Skeletal muscle tissue (tissue), 4 donors: ENCODE data around the gene CPA1. TPM values are rescaled to one million over a fixed set of nuclear protein-coding genes. Genes with fewer than 3 reads are reported as not detected.
A peak's percentile ranks its signal among the peaks of the same experiment; 100 is the strongest.

Experiments
- H3K27ac ChIP-seq: one replicate; pipeline ENCODE4 v1.7.0; 2013; ENCODE audit warnings: mild to moderate bottlenecking, low read depth, low read length, inconsistent platforms
- H3K27me3 ChIP-seq, 3 donors: one replicate each; pipeline ENCODE4 v1.7.0; 2013; ENCODE audit warnings: low read length in 3 of 3; ENCODE audit not compliant: control insufficient read depth in 3 of 3, insufficient read depth in 3 of 3
- H3K36me3 ChIP-seq, 3 donors: one replicate each; pipeline ENCODE4 v1.7.0; 2013; ENCODE audit warnings: low read length in 3 of 3; ENCODE audit not compliant: control insufficient read depth in 3 of 3, insufficient read depth in 3 of 3
- H3K4me1 ChIP-seq, 3 donors: one replicate each; pipeline ENCODE4 v1.7.0; 2013; ENCODE audit warnings: low read length in 3 of 3, mild to moderate bottlenecking in 3 of 3; ENCODE audit not compliant: control insufficient read depth in 3 of 3, insufficient read depth in 3 of 3
- H3K4me3 ChIP-seq, 3 donors: one replicate each; pipeline ENCODE4 v1.7.0; 2013; ENCODE audit warnings: low read length in 3 of 3
- H3K9ac ChIP-seq, 3 donors: one replicate each; pipeline ENCODE4 v1.7.0; 2013; ENCODE audit warnings: low read length in 3 of 3, mild to moderate bottlenecking in 3 of 3, moderate library complexity in 2 of 3, low read depth in 1 of 3
- H3K9me3 ChIP-seq, 3 donors: one replicate each; pipeline ENCODE4 v1.7.0; 2013; ENCODE audit warnings: low read length in 3 of 3; ENCODE audit not compliant: control insufficient read depth in 3 of 3
- total RNA-seq: library from RNA; depleted of rRNA; stranded (reverse); fragments of >200 nt; gene quantifications from one replicate; pipeline ENCODE4 v1.2.3, GENCODE V29; 2014
- donor health status: Osteomylitis.

CPA1 gene
- total RNA-seq, 1 donor from 2014 or later = 2.6 TPM

GRCh38 chr7:130345136-130345535, 35.2 kb upstream of the CPA1 start:
- Histone ChIP-seq H3K27ac (no peak overlapping the region), H3K9me3 (no peaks in the 10 kb centered on the region), H3K27me3 (no peaks in the 10 kb centered on the region), H3K4me1 (peaks cover 0 to 3% (median 1%) of the 10 kb centered on the region in 3 donors), H3K36me3 (no peaks in the 10 kb centered on the region), H3K4me3 (peak overlapping the region in 1 of 3 donors; percentile 51), H3K9ac (no peak overlapping the region)

GRCh38 chr7:130345725-130346124, 34.6 kb upstream of the CPA1 start:
- Histone ChIP-seq H3K4me1 (peaks cover 0 to 8% (median 7%) of the 10 kb centered on the region in 3 donors), H3K9ac (no peak overlapping the region), H3K36me3 (no peaks in the 10 kb centered on the region), H3K9me3 (no peaks in the 10 kb centered on the region), H3K27ac (no peak overlapping the region), H3K4me3 (no peak overlapping the region), H3K27me3 (peaks cover 0 to 3% (median under 1%) of the 10 kb centered on the region in 3 donors)

- H3K36me3 ChIP-seq = no peaks in the 10 kb centered on the region
- H3K27me3 ChIP-seq = peaks cover 0 to 9% (median 5%) of the 10 kb centered on the region in 3 donors
- H3K9me3 ChIP-seq = no peaks in the 10 kb centered on the region
- H3K9ac ChIP-seq = no peak overlapping the region
- no peak overlapping the region for H3K27ac ChIP-seq
- H3K4me3 ChIP-seq = no peak overlapping the region
- H3K4me1 ChIP-seq = peaks cover under 1 to 12% (median 11%) of the 10 kb centered on the region in 3 donors
Observed at GRCh38 chr7:130346177-130346905, 34.0 kb upstream of the CPA1 start.

- Histone ChIP-seq H3K36me3 (no peaks in the 10 kb centered on the region), H3K9me3 (no peaks in the 10 kb centered on the region), H3K4me3 (no peak overlapping the region), H3K27me3 (peaks cover 3 to 15% (median 11%) of the 10 kb centered on the region in 3 donors), H3K9ac (no peak overlapping the region), H3K27ac (no peak overlapping the region), H3K4me1 (peaks cover 5 to 16% (median 15%) of the 10 kb centered on the region in 3 donors)
Observed at GRCh38 chr7:130346941-130347340, 33.4 kb upstream of the CPA1 start.

GRCh38 chr7:130349911-130350782, 30.1 kb upstream of the CPA1 start:
- peak overlapping the region; percentile 68 for H3K27ac ChIP-seq
- H3K27me3 ChIP-seq = peaks cover 3 to 20% (median 12%) of the 10 kb centered on the region in 3 donors
- H3K4me1 ChIP-seq = peaks cover 9 to 25% (median 19%) of the 10 kb centered on the region in 3 donors
- H3K36me3 ChIP-seq = no peaks in the 10 kb centered on the region
- H3K9ac ChIP-seq = no peak overlapping the region
- H3K4me3 ChIP-seq = no peak overlapping the region
- no peaks in the 10 kb centered on the region for H3K9me3 ChIP-seq

- Histone ChIP-seq H3K27me3 (peaks cover 3 to 20% (median 12%) of the 10 kb centered on the region in 3 donors), H3K4me3 (no peak overlapping the region), H3K36me3 (no peaks in the 10 kb centered on the region), H3K9ac (peak overlapping the region in 1 of 3 donors; percentile 16), H3K9me3 (no peaks in the 10 kb centered on the region), H3K4me1 (peaks cover 13 to 31% (median 24%) of the 10 kb centered on the region in 3 donors), H3K27ac (peak overlapping the region; percentile 68)
Observed at GRCh38 chr7:130350945-130351790, 29.1 kb upstream of the CPA1 start.

- no peak overlapping the region for H3K4me3 ChIP-seq
- H3K9ac ChIP-seq = no peak overlapping the region
- H3K9me3 ChIP-seq = no peaks in the 10 kb centered on the region
- H3K27me3 ChIP-seq = peaks cover 3 to 20% (median 12%) of the 10 kb centered on the region in 3 donors
- H3K36me3 ChIP-seq = no peaks in the 10 kb centered on the region
- peaks cover 18 to 36% (median 30%) of the 10 kb centered on the region in 3 donors for H3K4me1 ChIP-seq
- peak overlapping the region; percentile 68 for H3K27ac ChIP-seq
Observed at GRCh38 chr7:130351791-130352090, 28.6 kb upstream of the CPA1 start.

- no peak overlapping the region for H3K4me3 ChIP-seq
- H3K27me3 ChIP-seq = peaks cover 3 to 20% (median 12%) of the 10 kb centered on the region in 3 donors
- no peaks in the 10 kb centered on the region for H3K9me3 ChIP-seq
- H3K27ac ChIP-seq = peak overlapping the region; percentile 68
- peak overlapping the region in 1 of 3 donors; percentile 33 for H3K9ac ChIP-seq
- H3K4me1 ChIP-seq = peaks cover 21 to 38% (median 34%) of the 10 kb centered on the region in 3 donors
- H3K36me3 ChIP-seq = no peaks in the 10 kb centered on the region
Observed at GRCh38 chr7:130352194-130353074, 27.9 kb upstream of the CPA1 start.

GRCh38 chr7:130353196-130353595, 27.1 kb upstream of the CPA1 start:
- Histone ChIP-seq H3K4me1 (peaks cover 21 to 38% (median 34%) of the 10 kb centered on the region in 3 donors), H3K4me3 (no peak overlapping the region), H3K27me3 (peaks cover 3 to 20% (median 12%) of the 10 kb centered on the region in 3 donors), H3K36me3 (no peaks in the 10 kb centered on the region), H3K9me3 (no peaks in the 10 kb centered on the region), H3K27ac (no peak overlapping the region), H3K9ac (no peak overlapping the region)
